ENCODE measurements around the gene WASF2. TPM values are rescaled to one million over a fixed set of nuclear protein-coding genes. Genes with fewer than 3 reads are reported as not detected.

The WASF2 gene
- total RNA-seq, 2 experiments from 2014 or later = 139 to 148 TPM

GRCh38 chr1:27361044-27361402, 128.9 kb downstream of the WASF2 start:
- no peaks in the 10 kb centered on the region for H3K9me3 Mint-ChIP-seq
- H3K4me1 Mint-ChIP-seq = peaks cover 34% of the 10 kb centered on the region
- peak overlapping the region; percentile 19 for H3K4me3 Mint-ChIP-seq
- POLR2A ChIA-PET = no interaction called here
- no peak overlapping the region for H3K27ac Mint-ChIP-seq
- H3K27me3 Mint-ChIP-seq = peaks cover 6% of the 10 kb centered on the region
- no peak for DNase-seq
- ATAC-seq (ENCODE audit: low read depth) = no peak
- H3K36me3 Mint-ChIP-seq = no peaks in the 10 kb centered on the region

- ATAC-seq (ENCODE audit: low read depth) = peak; percentile 4
These were observed 129.6 kb downstream of the WASF2 start for GRCh38 chr1:27360159-27361043.

GRCh38 chr1:27359822-27360158, 130.2 kb downstream of the WASF2 start:
- peak overlapping the region; percentile 63 for H3K4me3 Mint-ChIP-seq
- peak overlapping the region; percentile 61 for H3K27ac Mint-ChIP-seq
- peaks cover 31% of the 10 kb centered on the region for H3K4me1 Mint-ChIP-seq
- no peaks in the 10 kb centered on the region for H3K36me3 Mint-ChIP-seq
- H3K9me3 Mint-ChIP-seq = no peaks in the 10 kb centered on the region
- DNase-seq (no peak), ATAC-seq (ENCODE audit: low read depth) (no peak)
- POLR2A ChIA-PET = interaction anchor here (1.0 to 1.6 kb wide), 2 partner anchors 15 to 18 kb away, joined by 3 to 4 read pairs; partner anchors contain the start of gene SYTL1
- H3K27me3 Mint-ChIP-seq = peaks cover 6% of the 10 kb centered on the region

More at GRCh38 chr1:27360159-27361043, 129.6 kb downstream of the WASF2 start:
- DNase-seq = peak; percentile 65
- Mint-ChIP-seq H3K27ac (peak overlapping the region; percentile 61), H3K36me3 (no peaks in the 10 kb centered on the region), H3K27me3 (peaks cover 6% of the 10 kb centered on the region), H3K4me1 (peaks cover 35% of the 10 kb centered on the region), H3K9me3 (no peaks in the 10 kb centered on the region), H3K4me3 (peak overlapping the region; percentile 63)
- POLR2A ChIA-PET = interaction anchor here (1.0 to 1.6 kb wide), 2 partner anchors 15 to 18 kb away, joined by 3 to 4 read pairs; partner anchors contain the start of gene SYTL1

- H3K27me3 Mint-ChIP-seq = peaks cover 6% of the 10 kb centered on the region
- no peak for DNase-seq
These were observed 131.0 kb downstream of the WASF2 start for GRCh38 chr1:27358928-27359313.

GRCh38 chr1:27358038-27358927, 131.7 kb downstream of the WASF2 start:
- Mint-ChIP-seq H3K4me1 (peaks cover 27% of the 10 kb centered on the region), H3K4me3 (no peak overlapping the region), H3K27ac (no peak overlapping the region), H3K27me3 (peaks cover 6% of the 10 kb centered on the region), H3K9me3 (no peaks in the 10 kb centered on the region), H3K36me3 (no peaks in the 10 kb centered on the region)
- ATAC-seq (ENCODE audit: low read depth) (no peak), DNase-seq (no peak)
- POLR2A ChIA-PET = interaction anchor here (0.6 to 3.6 kb wide), 10 partner anchors 8 to 247 kb away, joined by 3 to 23 read pairs (median 4); partner anchors contain the start of genes MAP3K6 and SYTL1

More at GRCh38 chr1:27358928-27359313, 131.0 kb downstream of the WASF2 start:
- POLR2A ChIA-PET = interaction anchor here (0.6 to 3.6 kb wide), 4 partner anchors 14 to 17 kb away, joined by 3 to 23 read pairs (median 4); partner anchors contain the start of gene SYTL1
- Mint-ChIP-seq H3K4me1 (peaks cover 31% of the 10 kb centered on the region), H3K36me3 (no peaks in the 10 kb centered on the region), H3K9me3 (no peaks in the 10 kb centered on the region), H3K27ac (peak overlapping the region; percentile 17), H3K4me3 (peak overlapping the region; percentile 1)
- ATAC-seq (ENCODE audit: low read depth) = no peak

GRCh38 chr1:27357281-27358037, 132.5 kb downstream of the WASF2 start:
- ATAC-seq (ENCODE audit: low read depth) (peak; percentile 71), DNase-seq (peak; percentile 89)
- POLR2A ChIA-PET = interaction anchor here (0.5 to 4.2 kb wide), 13 partner anchors 9 to 247 kb away, joined by 3 to 29 read pairs (median 4); partner anchors contain the start of genes MAP3K6 and SYTL1
- peak overlapping the region; percentile 86 for H3K27ac Mint-ChIP-seq
- peaks cover 6% of the 10 kb centered on the region for H3K27me3 Mint-ChIP-seq
- no peaks in the 10 kb centered on the region for H3K36me3 Mint-ChIP-seq
- peaks cover 27% of the 10 kb centered on the region for H3K4me1 Mint-ChIP-seq
- peak overlapping the region; percentile 78 for H3K4me3 Mint-ChIP-seq
- no peaks in the 10 kb centered on the region for H3K9me3 Mint-ChIP-seq

GRCh38 chr1:27356619-27357280, 133.2 kb downstream of the WASF2 start:
- no peaks in the 10 kb centered on the region for H3K9me3 Mint-ChIP-seq
- peak overlapping the region; percentile 86 for H3K27ac Mint-ChIP-seq
- POLR2A ChIA-PET = interaction anchor here (1.0 to 4.2 kb wide), 14 partner anchors 8 to 248 kb away, joined by 3 to 29 read pairs (median 4); partner anchors contain the start of genes MAP3K6 and SYTL1
- H3K36me3 Mint-ChIP-seq = no peaks in the 10 kb centered on the region
- ATAC-seq (ENCODE audit: low read depth) (peak; percentile 23), DNase-seq (peak; percentile 49)
- H3K4me1 Mint-ChIP-seq = peaks cover 27% of the 10 kb centered on the region
- H3K4me3 Mint-ChIP-seq = peak overlapping the region; percentile 78
- peaks cover 6% of the 10 kb centered on the region for H3K27me3 Mint-ChIP-seq

- H3K4me3 Mint-ChIP-seq = peak overlapping the region; percentile 48
- no peak for ATAC-seq (ENCODE audit: low read depth)
- POLR2A ChIA-PET = interaction anchor here (1.1 to 4.2 kb wide), 4 partner anchors 9 to 32 kb away, joined by 3 to 29 read pairs (median 14); partner anchors contain the start of genes MAP3K6 and SYTL1
- peaks cover 6% of the 10 kb centered on the region for H3K27me3 Mint-ChIP-seq
- H3K27ac Mint-ChIP-seq = peak overlapping the region; percentile 86
- no peaks in the 10 kb centered on the region for H3K36me3 Mint-ChIP-seq
- no peak for DNase-seq
- no peaks in the 10 kb centered on the region for H3K9me3 Mint-ChIP-seq
- peaks cover 27% of the 10 kb centered on the region for H3K4me1 Mint-ChIP-seq
These were observed 133.7 kb downstream of the WASF2 start for GRCh38 chr1:27356277-27356618.

GRCh38 chr1:27355683-27356082, 134.3 kb downstream of the WASF2 start:
- H3K27ac Mint-ChIP-seq = peak overlapping the region; percentile 86
- peaks cover 27% of the 10 kb centered on the region for H3K4me1 Mint-ChIP-seq
- H3K36me3 Mint-ChIP-seq = no peaks in the 10 kb centered on the region
- no peak for ATAC-seq (ENCODE audit: low read depth)
- H3K9me3 Mint-ChIP-seq = no peaks in the 10 kb centered on the region
- POLR2A ChIA-PET = interaction anchor here (1.1 to 4.2 kb wide), 4 partner anchors 10 to 31 kb away, joined by 3 to 29 read pairs (median 14); partner anchors contain the start of genes MAP3K6 and SYTL1
- H3K27me3 Mint-ChIP-seq = peaks cover 6% of the 10 kb centered on the region
- no peak overlapping the region for H3K4me3 Mint-ChIP-seq
- DNase-seq = no peak

Measured in activated naive CD8-positive, alpha-beta T cell treated with anti-CD3 and anti-CD28 coated beads, Interleukin-2, amount 10 ng/mL, durations not matched to agents 7 days and 5 days (primary cell).